Measurements from ENCODE around the gene WDR54.
A peak's percentile ranks its signal among the peaks of the same experiment; 100 is the strongest.

The WDR54 gene

GRCh38 chr2:74461187-74462053 is 39.9 kb downstream of the WDR54 start:
- H2AK5ac ChIP-seq (ENCODE audit: low read length, severe bottlenecking) = no peak overlapping the region
- H3K36me3 ChIP-seq (ENCODE audit: control insufficient read depth in 1 of 2, insufficient read depth in 2 of 2, low read depth in 1 of 2, low read length in 2 of 2) = peaks cover 27 to 31% of the 10 kb centered on the region in 2 experiments
- no peak overlapping the region for H2BK15ac ChIP-seq (ENCODE audit: low read depth, poor library complexity, severe bottlenecking)
- H2BK12ac ChIP-seq (ENCODE audit: low read length in 2 of 2) = no peak overlapping the region
- no peak overlapping the region for H3K14ac ChIP-seq (ENCODE audit: low read length in 2 of 2)
- H3K4ac ChIP-seq (ENCODE audit: low read depth in 1 of 2, low read length in 2 of 2) = no peak overlapping the region
- 97% methylated on average over 27 of the region's 27 CpGs for WGBS
- H3K79me1 ChIP-seq (replicated peaks; ENCODE audit: low read length, poor library complexity, severe bottlenecking) = peaks cover 33% of the 10 kb centered on the region
- H3K18ac ChIP-seq (ENCODE audit: low read depth in 1 of 2, low read length in 2 of 2) = no peak overlapping the region
- H4K8ac ChIP-seq (ENCODE audit: low read length) = no peak overlapping the region
- peak overlapping the region in 1 of 2 experiments; percentile 6 for H3K4me3 ChIP-seq (ENCODE audit: insufficient read depth in 1 of 2, low read depth in 1 of 2, low read length in 2 of 2)
- no peak overlapping the region for H3K27ac ChIP-seq (ENCODE audit: low read length, poor library complexity, severe bottlenecking)
- no peak overlapping the region for H2AFZ ChIP-seq (ENCODE audit: low read depth, low read length)
- no peaks in the 10 kb centered on the region for H3K27me3 ChIP-seq (ENCODE audit: control insufficient read depth in 1 of 2, insufficient read depth in 1 of 2, low read length in 2 of 2)
- H3K4me1 ChIP-seq (ENCODE audit: control insufficient read depth, insufficient read depth, low read depth, low read length) = peaks cover 8% of the 10 kb centered on the region
- H4K91ac ChIP-seq (ENCODE audit: low read length) = no peak overlapping the region
- no peak overlapping the region for H2BK5ac ChIP-seq (ENCODE audit: low read depth, low read length, poor library complexity, severe bottlenecking)
- H3K9ac ChIP-seq (ENCODE audit: low read length) = no peak overlapping the region
- no peak for DNase-seq
- H3K9me3 ChIP-seq (ENCODE audit: control insufficient read depth, low read length) = no peaks in the 10 kb centered on the region
- H3K23ac ChIP-seq (ENCODE audit: low read length in 2 of 2) = no peak overlapping the region
- H2BK120ac ChIP-seq (ENCODE audit: low read depth, low read length) = no peak overlapping the region
- no peak overlapping the region for H3K4me2 ChIP-seq (ENCODE audit: low read length, poor library complexity, severe bottlenecking)

GRCh38 chr2:74462054-74462785 is 40.7 kb downstream of the WDR54 start:
- H2AFZ ChIP-seq (ENCODE audit: low read depth, low read length) = no peak overlapping the region
- H3K79me1 ChIP-seq (replicated peaks; ENCODE audit: low read length, poor library complexity, severe bottlenecking) = peaks cover 33% of the 10 kb centered on the region
- no peak overlapping the region for H3K27ac ChIP-seq (ENCODE audit: low read length, poor library complexity, severe bottlenecking)
- peaks cover 27 to 28% of the 10 kb centered on the region in 2 experiments for H3K36me3 ChIP-seq (ENCODE audit: control insufficient read depth in 1 of 2, insufficient read depth in 2 of 2, low read depth in 1 of 2, low read length in 2 of 2)
- H2AK5ac ChIP-seq (ENCODE audit: low read length, severe bottlenecking) = no peak overlapping the region
- peaks cover 8% of the 10 kb centered on the region for H3K4me1 ChIP-seq (ENCODE audit: control insufficient read depth, insufficient read depth, low read depth, low read length)
- no peak overlapping the region for H3K23ac ChIP-seq (ENCODE audit: low read length in 2 of 2)
- no peaks in the 10 kb centered on the region for H3K27me3 ChIP-seq (ENCODE audit: control insufficient read depth in 1 of 2, insufficient read depth in 1 of 2, low read length in 2 of 2)
- 98% methylated on average over 19 of the region's 20 CpGs for WGBS
- no peak overlapping the region for H2BK120ac ChIP-seq (ENCODE audit: low read depth, low read length)
- no peak overlapping the region for H3K4me3 ChIP-seq (ENCODE audit: insufficient read depth in 1 of 2, low read depth in 1 of 2, low read length in 2 of 2)
- H2BK15ac ChIP-seq (ENCODE audit: low read depth, poor library complexity, severe bottlenecking) = no peak overlapping the region
- H3K4me2 ChIP-seq (ENCODE audit: low read length, poor library complexity, severe bottlenecking) = no peak overlapping the region
- no peaks in the 10 kb centered on the region for H3K9me3 ChIP-seq (ENCODE audit: control insufficient read depth, low read length)
- H2BK12ac ChIP-seq (ENCODE audit: low read length in 2 of 2) = peak overlapping the region in 1 of 2 experiments; percentile 3
- no peak overlapping the region for H4K8ac ChIP-seq (ENCODE audit: low read length)
- H3K9ac ChIP-seq (ENCODE audit: low read length) = no peak overlapping the region
- no peak overlapping the region for H2BK5ac ChIP-seq (ENCODE audit: low read depth, low read length, poor library complexity, severe bottlenecking)
- no peak overlapping the region for H3K4ac ChIP-seq (ENCODE audit: low read depth in 1 of 2, low read length in 2 of 2)
- H4K91ac ChIP-seq (ENCODE audit: low read length) = no peak overlapping the region
- no peak overlapping the region for H3K18ac ChIP-seq (ENCODE audit: low read depth in 1 of 2, low read length in 2 of 2)
- H3K14ac ChIP-seq (ENCODE audit: low read length in 2 of 2) = no peak overlapping the region
- no peak for DNase-seq

- Histone ChIP-seq H2BK12ac (ENCODE audit: low read length in 2 of 2) (no peak overlapping the region), H3K9me3 (ENCODE audit: control insufficient read depth, low read length) (no peaks in the 10 kb centered on the region), H3K23ac (ENCODE audit: low read length in 2 of 2) (no peak overlapping the region), H2AFZ (ENCODE audit: low read depth, low read length) (no peak overlapping the region), H3K9ac (ENCODE audit: low read length) (peak overlapping the region; percentile 7), H3K27ac (ENCODE audit: low read length, poor library complexity, severe bottlenecking) (no peak overlapping the region), H3K4ac (ENCODE audit: low read depth in 1 of 2, low read length in 2 of 2) (no peak overlapping the region), H3K4me3 (ENCODE audit: insufficient read depth in 1 of 2, low read depth in 1 of 2, low read length in 2 of 2) (no peak overlapping the region), H3K4me1 (ENCODE audit: control insufficient read depth, insufficient read depth, low read depth, low read length) (peaks cover 8% of the 10 kb centered on the region), H3K27me3 (ENCODE audit: control insufficient read depth in 1 of 2, insufficient read depth in 1 of 2, low read length in 2 of 2) (no peaks in the 10 kb centered on the region), H3K4me2 (ENCODE audit: low read length, poor library complexity, severe bottlenecking) (no peak overlapping the region), H2AK5ac (ENCODE audit: low read length, severe bottlenecking) (no peak overlapping the region), H2BK15ac (ENCODE audit: low read depth, poor library complexity, severe bottlenecking) (no peak overlapping the region), H3K14ac (ENCODE audit: low read length in 2 of 2) (no peak overlapping the region), H3K36me3 (ENCODE audit: control insufficient read depth in 1 of 2, insufficient read depth in 2 of 2, low read depth in 1 of 2, low read length in 2 of 2) (peaks cover 27 to 28% of the 10 kb centered on the region in 2 experiments), H4K8ac (ENCODE audit: low read length) (no peak overlapping the region), H2BK5ac (ENCODE audit: low read depth, low read length, poor library complexity, severe bottlenecking) (no peak overlapping the region), H4K91ac (ENCODE audit: low read length) (no peak overlapping the region), H3K18ac (ENCODE audit: low read depth in 1 of 2, low read length in 2 of 2) (no peak overlapping the region), H2BK120ac (ENCODE audit: low read depth, low read length) (no peak overlapping the region), H3K79me1 (replicated peaks; ENCODE audit: low read length, poor library complexity, severe bottlenecking) (peaks cover 33% of the 10 kb centered on the region)
- WGBS = 94% methylated on average over 4 of the region's 4 CpGs
- DNase-seq = no peak
These were observed 41.2 kb downstream of the WDR54 start for GRCh38 chr2:74462786-74463105.

GRCh38 chr2:74464406-74464805 is 42.9 kb downstream of the WDR54 start:
- peaks cover 30% of the 10 kb centered on the region for H3K79me1 ChIP-seq (replicated peaks; ENCODE audit: low read length, poor library complexity, severe bottlenecking)
- DNase-seq = no peak
- no peaks in the 10 kb centered on the region for H3K9me3 ChIP-seq (ENCODE audit: control insufficient read depth, low read length)
- peak overlapping the region in 1 of 2 experiments; percentile 40 for H3K18ac ChIP-seq (ENCODE audit: low read depth in 1 of 2, low read length in 2 of 2)
- H2BK15ac ChIP-seq (ENCODE audit: low read depth, poor library complexity, severe bottlenecking) = no peak overlapping the region
- H3K9ac ChIP-seq (ENCODE audit: low read length) = peak overlapping the region; percentile 94
- peak overlapping the region; percentile 85 for H4K8ac ChIP-seq (ENCODE audit: low read length)
- no peak overlapping the region for H2AFZ ChIP-seq (ENCODE audit: low read depth, low read length)
- H4K91ac ChIP-seq (ENCODE audit: low read length) = peak overlapping the region; percentile 22
- peak overlapping the region; percentile 20 to 93 for H3K23ac ChIP-seq (ENCODE audit: low read length in 2 of 2)
- H3K36me3 ChIP-seq (ENCODE audit: control insufficient read depth in 1 of 2, insufficient read depth in 2 of 2, low read depth in 1 of 2, low read length in 2 of 2) = peaks cover 27 to 28% of the 10 kb centered on the region in 2 experiments
- peak overlapping the region; percentile 90 to 96 for H3K4me3 ChIP-seq (ENCODE audit: insufficient read depth in 1 of 2, low read depth in 1 of 2, low read length in 2 of 2)
- peak overlapping the region; percentile 75 for H3K4me2 ChIP-seq (ENCODE audit: low read length, poor library complexity, severe bottlenecking)
- no peak overlapping the region for H3K14ac ChIP-seq (ENCODE audit: low read length in 2 of 2)
- H2BK120ac ChIP-seq (ENCODE audit: low read depth, low read length) = no peak overlapping the region
- no peak overlapping the region for H3K27ac ChIP-seq (ENCODE audit: low read length, poor library complexity, severe bottlenecking)
- WGBS = 4% methylated on average over 13 of the region's 13 CpGs
- H3K27me3 ChIP-seq (ENCODE audit: control insufficient read depth in 1 of 2, insufficient read depth in 1 of 2, low read length in 2 of 2) = no peaks in the 10 kb centered on the region
- H3K4ac ChIP-seq (ENCODE audit: low read depth in 1 of 2, low read length in 2 of 2) = peak overlapping the region; percentile 46 to 62
- peak overlapping the region; percentile 16 for H2AK5ac ChIP-seq (ENCODE audit: low read length, severe bottlenecking)
- H2BK5ac ChIP-seq (ENCODE audit: low read depth, low read length, poor library complexity, severe bottlenecking) = no peak overlapping the region
- H3K4me1 ChIP-seq (ENCODE audit: control insufficient read depth, insufficient read depth, low read depth, low read length) = peaks cover 7% of the 10 kb centered on the region
- no peak overlapping the region for H2BK12ac ChIP-seq (ENCODE audit: low read length in 2 of 2)
